HCT116 (cell line): ENCODE data around the gene PCSK6. TPM values are rescaled to one million over a fixed set of nuclear protein-coding genes. Genes with fewer than 3 reads are reported as not detected.

Source experiments
- ATAC-seq: fragments of 200-7000 bp; cut with Tn5 transposase; 2 replicates; pipeline ENCODE4 v1.9.1; 2020; ENCODE audit warnings: mild to moderate bottlenecking, moderate library complexity
- BruUV-seq: library from RNA; stranded (reverse); fragments of 400-500 nt; replicated peaks from 2 replicates; lab custom pipeline; 2021; lab: Mats Ljungman, UMichigan
- CTCF ChIA-PET: fragments of 300-600 bp; sonication (Branson Sonifier 250); formaldehyde crosslinking; loops from one replicate; lab custom pipeline; 2021; ENCODE audit warnings: antibody characterized with exemption; lab: Charles Lee
- POLR2A ChIA-PET: fragments of 300-600, 350-600 bp; sonication (Branson Sonifier 250); formaldehyde crosslinking; loops from one replicate; lab custom pipeline; 2021; ENCODE audit warnings: antibody characterized with exemption; lab: Charles Lee
- RAD21 ChIA-PET, 2 experiments: fragments of 300-600 bp; sonication (Branson Sonifier 250); formaldehyde crosslinking; loops; one replicate each; lab custom pipeline; 2023; ENCODE audit warnings: low total read pairs in 2 of 2; ENCODE audit not compliant: uncharacterized antibody in 2 of 2, unreplicated experiment in 2 of 2, low non-redundant PET in 1 of 2; lab: Charles Lee
- DNase-seq: peaks from one replicate; pipeline ENCODE4 v3.0.0-alpha.2; 2010; ENCODE audit warnings: low read depth, low spot score
- H2AFZ ChIP-seq: fragments of 200-600 bp; shearing (Covaris generic), sonication (generic); 2 replicates; pipeline ENCODE4 v1.6.1; 2017; ENCODE audit warnings: low read depth, mixed run types, mixed read lengths, antibody characterized with exemption, low read length; ENCODE audit not compliant: poor library complexity, severe bottlenecking
- H3K27ac ChIP-seq: 2 replicates; pipeline ENCODE4 v1.5.1; 2012; ENCODE audit warnings: low read depth, low read length
- H3K27me3 ChIP-seq: fragments of 200-600 bp; sonication (generic); 2 replicates; pipeline ENCODE4 v1.6.1; 2016; ENCODE audit warnings: mixed run types, low read length, mixed read lengths; ENCODE audit not compliant: insufficient read depth
- H3K36me3 ChIP-seq, 2 experiments: fragments of 200-500 bp in 1 of 2; fragments of 200-600 bp in 1 of 2; sonication (Bioruptor generic) in 1 of 2; sonication (generic) in 1 of 2; 2 replicates each; pipeline versions ENCODE4 v1.5.1 to v1.6.1; 2014 to 2016; ENCODE audit warnings: low read length in 2 of 2, inconsistent platforms in 1 of 2, mixed read lengths in 1 of 2, mixed run types in 1 of 2; ENCODE audit not compliant: insufficient read depth in 2 of 2, control insufficient read depth in 1 of 2
- H3K4me1 ChIP-seq, 2 experiments: fragments of 200-600 bp in 1 of 2; sonication (generic) in 1 of 2; 2 replicates each; pipeline versions ENCODE4 v1.5.1 to v1.6.1; 2012 to 2017; ENCODE audit warnings: low read length in 2 of 2, inconsistent platforms in 1 of 2, mild to moderate bottlenecking in 1 of 2, mixed read lengths in 1 of 2, mixed run types in 1 of 2, moderate library complexity in 1 of 2; ENCODE audit not compliant: insufficient read depth in 2 of 2, control insufficient read depth in 1 of 2
- H3K4me2 ChIP-seq: fragments of 200-600 bp; sonication (generic); 2 replicates; pipeline ENCODE4 v1.6.1; 2017; ENCODE audit warnings: mixed run types, low read length, mixed read lengths
- H3K4me3 ChIP-seq, 2 experiments: fragments of 200-600 bp in 1 of 2; sonication (generic) in 1 of 2; replicated peaks in 1 of 2; 2 replicates each; pipeline ENCODE4 v1.5.1; 2011 to 2016; ENCODE audit warnings: low read length in 2 of 2, control low read depth in 1 of 2, low read depth in 1 of 2, mild to moderate bottlenecking in 1 of 2, mixed read lengths in 1 of 2, mixed run types in 1 of 2
- H3K79me2 ChIP-seq: fragments of 200-600 bp; sonication (generic); 2 replicates; pipeline ENCODE4 v1.6.1; 2017; ENCODE audit warnings: mild to moderate bottlenecking, mixed run types, low read length, moderate library complexity, mixed read lengths; ENCODE audit not compliant: insufficient read depth
- H3K9ac ChIP-seq: fragments of 200-600 bp; sonication (generic); 2 replicates; pipeline ENCODE4 v1.6.1; 2016; ENCODE audit warnings: low read length, mixed read lengths
- H3K9me2 ChIP-seq: fragments of 200-600 bp; sonication (generic), shearing (Covaris generic); 2 replicates; pipeline ENCODE4 v1.6.1; 2017; ENCODE audit warnings: mixed run types, mild to moderate bottlenecking, moderate library complexity; ENCODE audit not compliant: insufficient read depth
- H3K9me3 ChIP-seq, 2 experiments: fragments of 200-500 bp in 1 of 2; fragments of 200-600 bp in 1 of 2; sonication (Bioruptor generic) in 1 of 2; sonication (generic) in 1 of 2; 2 replicates each; pipeline ENCODE4 v1.6.1; 2014 to 2017; ENCODE audit warnings: low read length in 2 of 2, mixed read lengths in 2 of 2, inconsistent platforms in 1 of 2, low read depth in 1 of 2, mild to moderate bottlenecking in 1 of 2, mixed run types in 1 of 2, moderate library complexity in 1 of 2; ENCODE audit not compliant: control insufficient read depth in 1 of 2, insufficient read depth in 1 of 2
- H4K20me1 ChIP-seq: fragments of 200-600 bp; sonication (generic), shearing (Covaris generic); 2 replicates; pipeline ENCODE4 v1.6.1; 2017; ENCODE audit warnings: mixed run types, mild to moderate bottlenecking, moderate library complexity; ENCODE audit not compliant: insufficient read depth
- CEBPB ChIP-seq: IDR thresholded peaks from 2 replicates; pipeline ENCODE4 v1.6.1; 2012; ENCODE audit warnings: low read depth
- CTCF ChIP-seq, 3 experiments: fragments of 200-600 bp in 1 of 3; sonication (generic) in 1 of 3; IDR thresholded peaks in 2 of 3; conservative IDR thresholded peaks in 1 of 3; 2 replicates each; pipeline ENCODE4 v1.5.1; 2012 to 2017; ENCODE audit warnings: low read depth in 2 of 3, low read length in 2 of 3, antibody characterized with exemption in 1 of 3, borderline replicate concordance in 1 of 3, control low read depth in 1 of 3, mild to moderate bottlenecking in 1 of 3, mixed read lengths in 1 of 3, mixed run types in 1 of 3, moderate library complexity in 1 of 3; ENCODE audit not compliant: insufficient read depth in 1 of 3
- EGR1 ChIP-seq: IDR thresholded peaks from 2 replicates; pipeline ENCODE4 v1.6.1; 2012; ENCODE audit warnings: low read depth
- ELF1 ChIP-seq: IDR thresholded peaks from 2 replicates; pipeline ENCODE4 v1.6.1; 2012; ENCODE audit warnings: low read depth, borderline replicate concordance
- EZH2 ChIP-seq: fragments of 200-600 bp; sonication (generic); IDR thresholded peaks from 2 replicates; pipeline ENCODE4 v1.6.1; 2017; ENCODE audit warnings: antibody characterized with exemption, mixed run types
- EZH2phosphoT487 ChIP-seq: fragments of 200-600 bp; IDR thresholded peaks from 2 replicates; pipeline ENCODE4 v1.6.1; 2018; ENCODE audit warnings: antibody characterized with exemption, borderline replicate concordance
- FOSL1 ChIP-seq: IDR thresholded peaks from 2 replicates; pipeline ENCODE4 v1.6.1; 2012; ENCODE audit warnings: low read depth
- JUND ChIP-seq: IDR thresholded peaks from 2 replicates; pipeline ENCODE4 v1.6.1; 2012
- POLR2A ChIP-seq: IDR thresholded peaks from 2 replicates; pipeline ENCODE4 v1.7.0; 2011; ENCODE audit warnings: borderline replicate concordance; ENCODE audit not compliant: insufficient read depth, insufficient read length; ENCODE audit errors: extremely low read depth
- POLR2AphosphoS5 ChIP-seq: IDR thresholded peaks from 2 replicates; pipeline ENCODE4 v1.6.1; 2011; ENCODE audit warnings: mild to moderate bottlenecking, low read depth, low read length, moderate library complexity
- RAD21 ChIP-seq: IDR thresholded peaks from 2 replicates; pipeline ENCODE4 v1.6.1; 2012; ENCODE audit warnings: low read depth, mild to moderate bottlenecking
- REST ChIP-seq: IDR thresholded peaks from 2 replicates; pipeline ENCODE4 v1.6.1; 2012; ENCODE audit warnings: low read depth
- SP1 ChIP-seq: IDR thresholded peaks from 2 replicates; pipeline ENCODE4 v1.6.1; 2012; ENCODE audit warnings: low read depth
- SRF ChIP-seq: IDR thresholded peaks from 2 replicates; pipeline ENCODE4 v1.6.1; 2012; ENCODE audit warnings: low read depth
- TCF7L2 ChIP-seq: IDR thresholded peaks from 2 replicates; pipeline ENCODE4 v1.7.0; 2011; ENCODE audit warnings: borderline replicate concordance, inconsistent platforms; ENCODE audit not compliant: insufficient read depth, insufficient read length; ENCODE audit errors: extremely low read depth
- YY1 ChIP-seq: IDR thresholded peaks from 2 replicates; pipeline ENCODE4 v1.6.1; 2011; ENCODE audit warnings: low read length, low read depth, moderate library complexity, mild to moderate bottlenecking; ENCODE audit not compliant: insufficient replicate concordance; ENCODE audit errors: extremely low read depth
- ZBTB33 ChIP-seq: IDR thresholded peaks from 2 replicates; pipeline ENCODE4 v1.6.1; 2011; ENCODE audit warnings: mild to moderate bottlenecking, low read length, moderate library complexity; ENCODE audit not compliant: insufficient replicate concordance; ENCODE audit errors: extremely low read depth
- ZFX ChIP-seq: fragments of 450-650 bp; IDR thresholded peaks from 2 replicates; pipeline ENCODE4 v1.6.1; 2017
- ZNF274 ChIP-seq: fragments of 200-500 bp; sonication (Bioruptor generic); IDR thresholded peaks from 2 replicates; pipeline ENCODE4 v1.6.1; 2014; ENCODE audit warnings: mild to moderate bottlenecking, low read depth, low read length, inconsistent platforms
- intact Hi-C: fragments of 100-400 bp; cut with micrococcal nuclease; formaldehyde crosslinking; loops from 2 replicates; pipeline ENCODE4 v1.10.0; 2022
- total RNA-seq: library from RNA; stranded (reverse); gene quantifications from one replicate; pipeline ENCODE4 v1.2.1, GENCODE V29; 2021; ENCODE audit not compliant: unreplicated experiment

The PCSK6 gene
- total RNA-seq, 1 experiment from 2014 or later: 13.5 TPM

- intact Hi-C loops: loop anchor here (5.0 kb wide), 1 partner anchor 223 kb away; no protein-coding TSS in a partner anchor
- ChIA-PET POLR2A (no interaction called here), RAD21 (no interaction called here)
Measured at GRCh38 chr15:101255051-101255395, 234.5 kb downstream of the PCSK6 start.

More at GRCh38 chr15:101255051-101255395, 234.5 kb downstream of the PCSK6 start:
- no peak for DNase-seq
- no peak overlapping the region for H3K9ac ChIP-seq
- H3K4me1 ChIP-seq: peaks cover 9 to 16% of the 10 kb centered on the region in 2 experiments
- CTCF ChIA-PET: no interaction called here
- H3K4me3 ChIP-seq: no peak overlapping the region
- BruUV-seq: no TSS peak
- H3K9me3 ChIP-seq: no peaks in the 10 kb centered on the region
- ATAC-seq: no peak
- no peak overlapping the region for H3K27ac ChIP-seq
- H3K79me2 ChIP-seq: peaks cover 11% of the 10 kb centered on the region
- H2AFZ ChIP-seq: no peak overlapping the region
- no peak overlapping the region for H3K4me2 ChIP-seq
- H3K36me3 ChIP-seq: no peaks in the 10 kb centered on the region
- H3K9me2 ChIP-seq: no peaks in the 10 kb centered on the region
- H3K27me3 ChIP-seq: no peaks in the 10 kb centered on the region
- TF ChIP-seq EGR1 (no peak), SP1 (no peak), RAD21 (no peak), POLR2A (no peak), ZFX (no peak), CEBPB (no peak), POLR2AphosphoS5 (no peak), EZH2phosphoT487 (no peak), CTCF (IDR thresholded peaks at IDR 0.05 in 2 of 3, conservative IDR thresholded peaks at IDR 0.05 in 1 of 3; ENCODE audit: borderline replicate concordance in 1 of 3, insufficient read depth in 1 of 3, low read depth in 2 of 3, low read length in 2 of 3) (no peak), ELF1 (no peak), SRF (no peak), ZNF274 (no peak), YY1 (no peak), EZH2 (no peak), REST (no peak), ZBTB33 (no peak), JUND (no peak), TCF7L2 (no peak), FOSL1 (no peak)
- peaks cover 1% of the 10 kb centered on the region; the same call in 1 of the 2 replicates for H4K20me1 ChIP-seq
